Iris pigment epithelial cell (primary cell): Measurements from ENCODE around the gene SLC46A2.

ENCODE experiments used
- DNase-seq: peaks from one replicate; pipeline ENCODE4 v3.0.0-alpha.2; 2011; ENCODE audit warnings: low read depth

The SLC46A2 gene

DNA sequence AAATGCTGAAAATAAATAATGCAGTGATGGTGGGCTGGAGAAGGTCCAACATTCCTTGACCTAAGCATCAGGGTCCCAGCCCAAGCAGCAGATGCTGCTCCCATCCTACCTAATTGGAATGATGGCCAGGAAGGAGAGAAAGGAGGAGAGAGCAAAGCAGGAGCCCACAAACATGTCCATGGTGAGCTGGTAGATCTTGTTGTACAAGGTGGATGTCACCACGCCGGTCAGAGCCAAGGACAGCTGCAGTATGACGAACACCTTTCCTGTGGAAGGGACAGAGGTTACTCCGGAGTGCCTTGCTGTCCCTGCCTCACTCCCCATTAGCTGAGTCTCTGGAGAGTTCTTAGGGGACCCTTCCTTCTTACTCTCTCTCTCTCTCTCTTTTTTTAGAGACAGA lies 4.3 kb downstream of the SLC46A2 start:
- DNase-seq, result no peak

- no peak for DNase-seq
These were observed 5.4 kb downstream of the SLC46A2 start for GRCh38 chr9:112885324-112885723.

DNA sequence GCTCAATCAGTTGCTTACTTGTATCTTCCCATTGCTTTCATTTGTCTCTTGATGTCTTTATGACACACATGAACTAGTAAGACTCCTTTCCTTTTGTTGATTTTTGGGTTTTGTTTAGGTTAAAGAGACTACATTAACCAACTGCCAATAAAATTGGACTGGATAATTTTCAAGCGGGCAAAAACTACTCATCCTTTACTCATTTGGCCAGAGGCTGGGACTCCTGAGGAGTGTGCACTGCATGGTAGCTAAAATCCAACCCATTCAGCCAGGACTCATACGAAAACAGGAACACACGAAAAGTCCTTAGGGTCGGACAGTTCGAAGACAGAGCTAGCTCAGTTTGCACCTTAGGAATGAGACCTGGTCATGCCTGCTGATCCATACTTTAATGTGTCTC lies 6.0 kb downstream of the SLC46A2 start:
- no peak for DNase-seq

GRCh38 chr9:112884101-112884500 lies 6.6 kb downstream of the SLC46A2 start:
- peak; percentile 50 for DNase-seq

- DNase-seq, result peak; percentile 85
These were observed 9.3 kb downstream of the SLC46A2 start for GRCh38 chr9:112881331-112881730.

- no peak for DNase-seq
These were observed 10.0 kb downstream of the SLC46A2 start for GRCh38 chr9:112880650-112881049.

GRCh38 chr9:112878752-112879151 lies 11.9 kb downstream of the SLC46A2 start:
- DNase-seq, result no peak

DNA sequence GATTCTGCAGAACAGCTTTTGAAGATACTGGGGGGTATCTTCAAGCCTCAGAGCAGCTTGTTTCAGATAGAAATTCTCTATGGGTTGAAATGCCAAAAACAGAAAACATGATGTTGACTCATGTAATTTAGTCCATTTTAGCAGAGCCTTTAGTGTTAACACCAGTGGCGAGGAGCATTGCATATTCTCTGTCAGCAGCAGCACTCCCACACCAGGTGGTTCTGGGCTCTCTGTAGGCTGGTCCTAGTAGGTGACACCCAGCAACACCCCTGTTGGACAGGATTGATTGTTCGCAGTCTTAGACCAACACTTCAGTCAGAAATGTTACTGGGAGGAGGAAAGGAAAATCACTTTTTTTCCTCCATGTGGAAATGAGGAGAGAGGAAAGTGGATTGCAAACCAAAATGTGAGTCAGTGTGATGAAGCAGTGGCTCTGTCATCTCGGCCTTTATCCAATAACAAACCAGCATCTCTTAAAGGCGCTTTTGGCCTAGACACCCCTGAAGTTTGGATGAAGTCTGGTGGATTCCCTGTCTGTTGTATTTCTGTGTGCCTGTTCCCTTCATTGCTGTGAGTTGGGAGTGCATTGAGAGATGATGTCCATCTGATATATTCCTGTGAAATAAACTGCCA lies 16.8 kb downstream of the SLC46A2 start:
- no peak for DNase-seq

DNA sequence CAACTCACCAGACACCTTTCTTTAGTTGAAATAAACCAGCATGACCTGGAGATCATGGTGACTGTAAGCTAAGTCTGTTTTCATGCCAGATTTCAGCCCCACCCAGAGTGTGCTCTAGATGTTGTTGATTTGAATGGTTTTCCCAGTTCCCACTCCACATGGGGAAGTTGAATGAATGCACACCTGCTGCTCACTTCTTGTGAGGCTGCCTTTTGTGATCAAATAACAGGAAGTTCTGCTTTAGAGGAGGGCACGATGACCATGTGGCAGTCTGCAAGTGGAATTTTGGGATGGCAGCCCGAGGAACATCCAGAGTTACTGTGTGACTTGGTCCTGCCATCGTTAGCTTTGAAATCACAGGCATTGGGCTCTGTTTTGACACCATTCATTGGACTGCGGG lies 18.7 kb downstream of the SLC46A2 start:
- DNase-seq, result no peak

- DNase-seq, result no peak
These were observed 20.1 kb downstream of the SLC46A2 start for GRCh38 chr9:112870556-112870955.

DNA sequence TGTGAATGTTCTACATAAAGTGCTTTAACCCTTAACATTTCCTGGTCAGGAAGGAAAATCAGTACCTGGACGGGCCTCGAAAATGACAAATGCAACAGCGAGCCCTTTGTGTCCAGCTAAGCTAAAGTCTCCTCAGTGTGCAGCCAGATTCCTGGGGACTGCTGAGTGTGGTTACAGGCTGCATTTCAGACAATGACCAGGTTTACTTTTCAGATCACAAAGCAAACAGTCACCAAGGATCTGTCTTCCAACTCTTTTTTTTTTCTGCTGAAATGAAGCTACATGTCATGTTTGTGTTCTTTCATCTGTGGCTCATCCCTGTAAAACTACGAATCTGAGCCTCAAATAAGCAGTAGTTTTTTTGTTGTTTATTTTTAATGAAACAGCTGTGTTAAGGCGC lies 20.8 kb downstream of the SLC46A2 start:
- DNase-seq, result no peak

- DNase-seq, result no peak
These were observed 21.6 kb downstream of the SLC46A2 start for GRCh38 chr9:112869041-112869529.

DNA sequence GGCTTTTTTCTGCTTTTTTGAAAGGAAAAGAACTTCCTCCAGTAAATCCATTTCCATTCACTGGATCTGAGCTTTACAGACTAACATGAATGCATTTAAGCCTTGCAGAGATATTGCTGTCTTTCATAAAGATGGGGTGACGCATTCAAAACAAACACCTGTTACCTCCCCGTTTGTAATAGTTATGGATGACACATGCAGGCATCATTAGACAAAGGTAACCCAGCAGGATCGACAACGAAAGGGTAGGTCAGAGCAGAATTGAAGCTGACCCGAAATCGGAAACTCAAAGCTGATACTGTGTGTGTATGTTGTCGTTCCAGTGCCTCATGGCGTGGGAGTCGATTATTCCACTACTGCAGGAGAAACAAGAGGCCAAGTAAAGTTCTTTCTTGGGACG lies 22.2 kb downstream of the SLC46A2 start:
- DNase-seq, result no peak

DNA sequence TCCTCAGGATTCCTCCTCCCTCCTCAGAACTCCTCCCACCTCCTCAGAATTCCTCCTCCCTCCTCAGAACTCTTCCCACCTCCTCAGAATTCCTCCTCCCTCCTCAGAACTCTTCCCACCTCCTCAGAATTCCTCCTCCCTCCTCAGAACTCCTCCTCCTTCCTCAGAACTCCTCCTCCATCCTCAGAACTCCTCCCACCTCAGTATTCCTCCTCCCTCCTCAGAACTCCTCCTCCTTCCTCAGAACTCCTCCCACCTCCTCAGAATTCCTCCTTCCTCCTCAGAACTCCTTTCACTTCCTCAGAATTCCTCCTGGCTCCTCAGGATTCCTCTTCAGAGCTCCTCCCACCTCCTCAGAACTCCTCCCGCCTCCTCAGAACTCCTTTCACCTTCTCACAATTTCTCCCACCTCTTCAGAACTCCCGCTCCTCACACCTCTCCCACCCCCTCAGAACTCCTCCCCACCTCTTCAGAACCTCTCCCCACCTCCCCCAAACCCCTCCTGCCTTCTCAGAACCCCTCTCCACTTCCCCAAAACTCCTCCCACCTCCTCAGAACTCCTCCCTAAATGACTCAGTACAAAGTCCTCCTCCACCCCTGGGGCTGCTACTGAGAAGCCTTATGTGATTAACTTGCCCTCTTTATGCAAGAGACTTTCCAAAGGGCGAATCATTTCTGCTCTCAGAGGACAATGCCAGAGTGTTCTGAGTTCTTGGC lies 23.2 kb downstream of the SLC46A2 start:
- peak; percentile 83 for DNase-seq

- DNase-seq, result no peak
These were observed 23.9 kb downstream of the SLC46A2 start for GRCh38 chr9:112866662-112867274.

DNA sequence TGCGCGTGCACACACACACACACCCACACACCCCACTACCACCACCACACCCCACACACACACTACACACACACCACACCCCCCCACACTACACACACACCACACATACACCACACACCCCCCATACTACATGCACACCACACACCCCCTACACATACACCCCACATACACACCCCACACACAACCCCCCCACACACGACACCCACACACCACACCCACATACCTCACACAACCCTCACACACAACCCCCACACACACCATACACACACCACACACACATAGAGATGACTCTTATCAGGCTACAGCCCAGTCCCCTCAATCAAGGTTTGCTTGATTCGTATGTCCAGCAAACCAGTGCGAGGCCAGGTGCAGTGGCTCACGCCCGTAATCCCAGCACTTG lies 25.7 kb downstream of the SLC46A2 start:
- DNase-seq, result no peak

GRCh38 chr9:112864403-112864802 lies 26.3 kb downstream of the SLC46A2 start:
- no peak for DNase-seq

- DNase-seq, result no peak
These were observed 26.9 kb downstream of the SLC46A2 start for GRCh38 chr9:112863746-112864145.

DNA sequence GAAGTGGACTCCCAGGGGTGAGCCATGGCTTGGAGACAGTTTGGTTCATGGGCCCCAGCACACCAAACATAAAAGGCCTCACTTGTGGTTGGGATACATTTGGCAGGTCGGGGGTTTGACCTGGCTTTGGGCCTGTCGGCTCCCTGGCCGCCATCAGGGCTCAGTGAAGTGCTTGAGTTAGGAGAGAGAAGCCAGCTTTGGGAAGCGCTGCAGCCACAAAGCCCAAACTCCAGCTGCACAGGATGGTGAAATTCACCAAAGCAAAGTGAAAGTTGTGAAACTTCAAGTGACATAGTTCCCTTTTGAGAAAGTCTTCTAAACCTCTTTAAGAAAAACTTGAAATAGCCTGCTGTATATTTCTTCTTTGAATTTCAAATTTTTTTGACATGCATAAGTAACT lies 27.5 kb downstream of the SLC46A2 start:
- peak; percentile 48 for DNase-seq

GRCh38 chr9:112861638-112862555 lies 28.8 kb downstream of the SLC46A2 start:
- DNase-seq, result peak; percentile 67

- DNase-seq, result no peak
These were observed 29.5 kb downstream of the SLC46A2 start for GRCh38 chr9:112861155-112861554.

GRCh38 chr9:112860451-112860850 lies 30.2 kb downstream of the SLC46A2 start:
- DNase-seq, result no peak
